Measurements from ENCODE around the gene ALPI.

The ALPI gene

GRCh38 chr2:232483923-232484627 is 28.1 kb downstream of the ALPI start:
- DNase-seq: no peak

DNA sequence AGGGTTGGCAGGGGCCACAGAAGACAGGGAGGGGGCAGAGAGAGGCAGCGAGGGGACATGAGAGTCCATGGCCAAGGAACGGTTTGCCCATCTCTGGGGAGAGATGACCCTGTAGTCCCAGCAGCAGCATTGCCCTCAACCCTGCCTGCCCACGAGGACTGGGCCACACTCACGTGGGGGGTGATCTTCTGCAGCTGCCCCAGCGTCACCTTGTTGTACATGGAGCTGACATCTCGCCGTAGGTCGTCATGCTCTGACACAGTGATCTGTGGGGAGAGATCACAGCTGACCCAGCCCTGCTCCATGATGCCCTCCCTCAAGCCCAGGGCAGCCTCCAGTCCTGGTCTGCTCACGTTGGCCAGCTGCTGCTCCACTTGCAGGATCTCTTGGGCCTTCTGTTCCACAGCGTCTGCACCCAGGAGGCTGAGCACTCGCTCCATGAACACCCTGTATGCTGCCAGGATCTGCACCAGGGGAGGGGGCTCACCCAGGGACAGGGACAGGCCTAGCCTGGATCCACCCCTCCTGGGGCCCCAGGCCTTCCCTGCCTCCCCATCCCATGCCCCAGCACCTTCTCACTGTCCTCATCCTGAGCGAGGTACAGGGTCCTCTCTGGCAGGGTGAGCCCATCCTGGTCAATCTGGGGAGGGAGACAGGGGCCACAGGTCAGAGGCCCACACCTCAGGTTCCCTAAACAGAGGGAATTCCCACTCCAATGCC is 28.8 kb downstream of the ALPI start:
- Histone ChIP-seq H3K79me2 (ENCODE audit: insufficient read depth, low read length) (no peaks in the 10 kb centered on the region), H3K4me2 (ENCODE audit: insufficient read depth, low read length) (no peak overlapping the region), H4K20me1 (ENCODE audit: insufficient read depth, low read length) (no peaks in the 10 kb centered on the region; the same call in 1 of the 2 replicates), H2AFZ (ENCODE audit: low read depth, low read length) (no peak overlapping the region), H3K27ac (ENCODE audit: low read length) (no peak overlapping the region), H3K9ac (ENCODE audit: low read depth, low read length) (no peak overlapping the region), H3K27me3 (ENCODE audit: insufficient read depth, low read length, poor library complexity) (no peaks in the 10 kb centered on the region), H3K9me3 (ENCODE audit: insufficient read depth, low read length, severe bottlenecking) (no peaks in the 10 kb centered on the region), H3K4me3 (ENCODE audit: low read depth in 1 of 2, low read length in 2 of 2) (no peak overlapping the region), H3K4me1 (ENCODE audit: insufficient read depth, low read length) (no peaks in the 10 kb centered on the region), H3K36me3 (ENCODE audit: insufficient read depth, low read length) (no peaks in the 10 kb centered on the region)
- ATAC-seq (ENCODE audit: insufficient read depth, low read depth) (no peak), DNase-seq (no peak)
- TF ChIP-seq EZH2 (IDR thresholded peaks at IDR 0.05; ENCODE audit: borderline replicate concordance, low read depth, low read length, severe bottlenecking) (no peak), CTCF (IDR thresholded peaks at IDR 0.05; ENCODE audit: borderline replicate concordance, extremely low read depth, low read length, poor library complexity, severe bottlenecking) (no peak)

More at GRCh38 chr2:232483923-232484627, 28.1 kb downstream of the ALPI start:
- no peaks in the 10 kb centered on the region for H3K36me3 ChIP-seq (ENCODE audit: insufficient read depth, low read length)
- TF ChIP-seq CTCF (IDR thresholded peaks at IDR 0.05; ENCODE audit: borderline replicate concordance, extremely low read depth, low read length, poor library complexity, severe bottlenecking) (no peak), EZH2 (IDR thresholded peaks at IDR 0.05; ENCODE audit: borderline replicate concordance, low read depth, low read length, severe bottlenecking) (no peak)
- H3K9me3 ChIP-seq (ENCODE audit: insufficient read depth, low read length, severe bottlenecking): no peaks in the 10 kb centered on the region
- H2AFZ ChIP-seq (ENCODE audit: low read depth, low read length): no peak overlapping the region
- H3K4me3 ChIP-seq (ENCODE audit: low read depth in 1 of 2, low read length in 2 of 2): no peak overlapping the region
- no peaks in the 10 kb centered on the region; the same call in 1 of the 2 replicates for H4K20me1 ChIP-seq (ENCODE audit: insufficient read depth, low read length)
- no peak overlapping the region for H3K27ac ChIP-seq (ENCODE audit: low read length)
- no peak overlapping the region for H3K4me2 ChIP-seq (ENCODE audit: insufficient read depth, low read length)
- no peaks in the 10 kb centered on the region for H3K4me1 ChIP-seq (ENCODE audit: insufficient read depth, low read length)
- no peak for ATAC-seq (ENCODE audit: insufficient read depth, low read depth)
- no peak overlapping the region for H3K9ac ChIP-seq (ENCODE audit: low read depth, low read length)
- H3K27me3 ChIP-seq (ENCODE audit: insufficient read depth, low read length, poor library complexity): no peaks in the 10 kb centered on the region
- no peaks in the 10 kb centered on the region for H3K79me2 ChIP-seq (ENCODE audit: insufficient read depth, low read length)

GRCh38 chr2:232485348-232485756 is 29.4 kb downstream of the ALPI start:
- Histone ChIP-seq H2AFZ (ENCODE audit: low read depth, low read length) (no peak overlapping the region), H3K27ac (ENCODE audit: low read length) (no peak overlapping the region), H3K79me2 (ENCODE audit: insufficient read depth, low read length) (no peaks in the 10 kb centered on the region), H3K36me3 (ENCODE audit: insufficient read depth, low read length) (no peaks in the 10 kb centered on the region), H3K9me3 (ENCODE audit: insufficient read depth, low read length, severe bottlenecking) (no peaks in the 10 kb centered on the region), H3K4me2 (ENCODE audit: insufficient read depth, low read length) (no peak overlapping the region), H3K27me3 (ENCODE audit: insufficient read depth, low read length, poor library complexity) (no peaks in the 10 kb centered on the region), H3K4me3 (ENCODE audit: low read depth in 1 of 2, low read length in 2 of 2) (no peak overlapping the region), H3K9ac (ENCODE audit: low read depth, low read length) (no peak overlapping the region), H3K4me1 (ENCODE audit: insufficient read depth, low read length) (no peaks in the 10 kb centered on the region), H4K20me1 (ENCODE audit: insufficient read depth, low read length) (no peaks in the 10 kb centered on the region; the same call in none of the 2 replicates)
- no peak for TF ChIP-seq CTCF (IDR thresholded peaks at IDR 0.05; ENCODE audit: borderline replicate concordance, extremely low read depth, low read length, poor library complexity, severe bottlenecking)
- TF ChIP-seq EZH2 (IDR thresholded peaks at IDR 0.05; ENCODE audit: borderline replicate concordance, low read depth, low read length, severe bottlenecking): no peak
- ATAC-seq (ENCODE audit: insufficient read depth, low read depth) (no peak), DNase-seq (no peak)

All from DND-41 (cell line).